T-helper 17 cell (primary cell): ENCODE results near the gene BTBD9. TPM values are rescaled to one million over a fixed set of nuclear protein-coding genes. Genes with fewer than 3 reads are reported as not detected.

Experiments used
- ATAC-seq: fragments of 150-1000 bp; cut with Tn5 transposase; 2 replicates; pipeline ENCODE4 v1.10.0; 2021; ENCODE audit warnings: mild to moderate bottlenecking, moderate library complexity
- DNase-seq, 3 donors: peaks; one replicate each; pipeline versions ENCODE4 v3.0.0 to v3.0.0-alpha.2; 2020 to 2021
- H3K9me3 ChIP-seq: one replicate; pipeline ENCODE4 v1.7.0; 2013; ENCODE audit warnings: low read length, mild to moderate bottlenecking; ENCODE audit not compliant: control insufficient read depth, poor library complexity, severe bottlenecking
- H3K27ac Mint-ChIP-seq: one replicate; pipeline ENCODE4 v1.8.0; 2022; ENCODE audit warnings: mild to moderate bottlenecking, moderate library complexity, mixed read lengths
- H3K27me3 Mint-ChIP-seq: one replicate; pipeline ENCODE4 v1.8.0; 2022; ENCODE audit warnings: mixed read lengths
- H3K36me3 Mint-ChIP-seq: one replicate; pipeline ENCODE4 v1.8.0; 2022; ENCODE audit warnings: low read depth, mixed read lengths
- H3K4me1 Mint-ChIP-seq: one replicate; pipeline ENCODE4 v1.8.0; 2022; ENCODE audit warnings: mild to moderate bottlenecking, mixed read lengths
- H3K4me3 Mint-ChIP-seq: one replicate; pipeline ENCODE4 v1.8.0; 2022; ENCODE audit warnings: mild to moderate bottlenecking, moderate library complexity, mixed read lengths
- total RNA-seq, 4 donors: library from RNA in 2 of 4; stranded (reverse) in 2 of 4; gene quantifications; one replicate each; pipeline ENCODE4 v1.2.3 and lab custom pipeline; 2022 to 2026

Gene BTBD9
- total RNA-seq, 2 donors from 2014 or later = 61.3 to 63.5 TPM

- DNase-seq = no peak
- Mint-ChIP-seq H3K4me1 (no peaks in the 10 kb centered on the region), H3K36me3 (peaks cover 12% of the 10 kb centered on the region), H3K4me3 (no peak overlapping the region), H3K27me3 (no peaks in the 10 kb centered on the region), H3K27ac (no peak overlapping the region)
- no peaks in the 10 kb centered on the region for H3K9me3 ChIP-seq
- no peak for ATAC-seq
Observed at GRCh38 chr6:38580030-38580429, 59.7 kb downstream of the BTBD9 start.

- H3K27ac Mint-ChIP-seq = no peak overlapping the region
- DNase-seq (no peak), ATAC-seq (no peak)
- no peaks in the 10 kb centered on the region for H3K9me3 ChIP-seq
- H3K27me3 Mint-ChIP-seq = no peaks in the 10 kb centered on the region
- H3K4me1 Mint-ChIP-seq = no peaks in the 10 kb centered on the region
- no peak overlapping the region for H3K4me3 Mint-ChIP-seq
- peaks cover 9% of the 10 kb centered on the region for H3K36me3 Mint-ChIP-seq
Observed at GRCh38 chr6:38579010-38579628, 60.6 kb downstream of the BTBD9 start.

- Mint-ChIP-seq H3K36me3 (peaks cover 9% of the 10 kb centered on the region), H3K4me3 (no peak overlapping the region), H3K27me3 (no peaks in the 10 kb centered on the region), H3K4me1 (peaks cover 5% of the 10 kb centered on the region), H3K27ac (peak overlapping the region; percentile 21)
- ATAC-seq (no peak), DNase-seq (no peak)
- H3K9me3 ChIP-seq = no peaks in the 10 kb centered on the region
Observed at GRCh38 chr6:38578075-38578474, 61.7 kb downstream of the BTBD9 start.

- ATAC-seq = no peak
- DNase-seq = no peak
- Mint-ChIP-seq H3K36me3 (peaks cover 9% of the 10 kb centered on the region), H3K27me3 (no peaks in the 10 kb centered on the region), H3K4me1 (peaks cover 6% of the 10 kb centered on the region), H3K27ac (peak overlapping the region; percentile 21), H3K4me3 (no peak overlapping the region)
- no peaks in the 10 kb centered on the region for H3K9me3 ChIP-seq
Observed at GRCh38 chr6:38577492-38577891, 62.2 kb downstream of the BTBD9 start.

GRCh38 chr6:38573801-38574395, 65.8 kb downstream of the BTBD9 start:
- Mint-ChIP-seq H3K27me3 (no peaks in the 10 kb centered on the region), H3K4me3 (peak overlapping the region; percentile 2), H3K27ac (peak overlapping the region; percentile 83), H3K36me3 (peaks cover 6% of the 10 kb centered on the region), H3K4me1 (peaks cover 13% of the 10 kb centered on the region)
- H3K9me3 ChIP-seq = no peaks in the 10 kb centered on the region
- ATAC-seq = no peak
- DNase-seq = no peak

GRCh38 chr6:38572186-38572813, 67.4 kb downstream of the BTBD9 start:
- Mint-ChIP-seq H3K27ac (peak overlapping the region; percentile 83), H3K4me3 (peak overlapping the region; percentile 46), H3K4me1 (peaks cover 15% of the 10 kb centered on the region), H3K36me3 (peaks cover 3% of the 10 kb centered on the region), H3K27me3 (no peaks in the 10 kb centered on the region)
- peak; percentile 94 for ATAC-seq
- no peak for DNase-seq
- no peaks in the 10 kb centered on the region for H3K9me3 ChIP-seq

GRCh38 chr6:38571721-38572120, 68.0 kb downstream of the BTBD9 start:
- no peaks in the 10 kb centered on the region for H3K27me3 Mint-ChIP-seq
- H3K9me3 ChIP-seq = no peaks in the 10 kb centered on the region
- no peak for DNase-seq
- no peaks in the 10 kb centered on the region for H3K36me3 Mint-ChIP-seq
- ATAC-seq = peak; percentile 12
- H3K4me1 Mint-ChIP-seq = peaks cover 15% of the 10 kb centered on the region
- H3K27ac Mint-ChIP-seq = peak overlapping the region; percentile 83
- H3K4me3 Mint-ChIP-seq = peak overlapping the region; percentile 46

- H3K9me3 ChIP-seq = no peaks in the 10 kb centered on the region
- Mint-ChIP-seq H3K36me3 (no peaks in the 10 kb centered on the region), H3K27me3 (no peaks in the 10 kb centered on the region), H3K4me3 (no peak overlapping the region), H3K27ac (peak overlapping the region; percentile 83), H3K4me1 (peaks cover 15% of the 10 kb centered on the region)
- DNase-seq (no peak), ATAC-seq (no peak)
Observed at GRCh38 chr6:38570750-38571149, 69.0 kb downstream of the BTBD9 start.

- no peak for ATAC-seq
- no peak for DNase-seq
- Mint-ChIP-seq H3K4me3 (no peak overlapping the region), H3K27me3 (no peaks in the 10 kb centered on the region), H3K36me3 (peaks cover 5% of the 10 kb centered on the region), H3K27ac (no peak overlapping the region), H3K4me1 (peaks cover 16% of the 10 kb centered on the region)
- no peaks in the 10 kb centered on the region for H3K9me3 ChIP-seq
Observed at GRCh38 chr6:38567436-38567835, 72.3 kb downstream of the BTBD9 start.

- peaks cover 5% of the 10 kb centered on the region for H3K36me3 Mint-ChIP-seq
- no peak overlapping the region for H3K27ac Mint-ChIP-seq
- no peaks in the 10 kb centered on the region for H3K9me3 ChIP-seq
- no peak for ATAC-seq
- no peak overlapping the region for H3K4me3 Mint-ChIP-seq
- peaks cover 9% of the 10 kb centered on the region for H3K4me1 Mint-ChIP-seq
- no peaks in the 10 kb centered on the region for H3K27me3 Mint-ChIP-seq
- no peak for DNase-seq
Observed at GRCh38 chr6:38566295-38567030, 73.3 kb downstream of the BTBD9 start.

GRCh38 chr6:38564301-38564700, 75.4 kb downstream of the BTBD9 start:
- Mint-ChIP-seq H3K27ac (peak overlapping the region; percentile 85), H3K27me3 (no peaks in the 10 kb centered on the region), H3K4me1 (peaks cover 9% of the 10 kb centered on the region), H3K4me3 (no peak overlapping the region), H3K36me3 (peaks cover 5% of the 10 kb centered on the region)
- H3K9me3 ChIP-seq = no peaks in the 10 kb centered on the region
- DNase-seq (no peak), ATAC-seq (no peak)

- ATAC-seq = no peak
- no peaks in the 10 kb centered on the region for H3K27me3 Mint-ChIP-seq
- no peaks in the 10 kb centered on the region for H3K36me3 Mint-ChIP-seq
- peaks cover 10% of the 10 kb centered on the region for H3K4me1 Mint-ChIP-seq
- no peak for DNase-seq
- H3K4me3 Mint-ChIP-seq = no peak overlapping the region
- no peak overlapping the region for H3K27ac Mint-ChIP-seq
- no peaks in the 10 kb centered on the region for H3K9me3 ChIP-seq
Observed at GRCh38 chr6:38555606-38556005, 84.1 kb downstream of the BTBD9 start.

- no peak for ATAC-seq
Observed at GRCh38 chr6:38554700-38555413, 84.9 kb downstream of the BTBD9 start.

More at GRCh38 chr6:38554700-38555413, 84.9 kb downstream of the BTBD9 start:
- DNase-seq = no peak
- Mint-ChIP-seq H3K36me3 (no peaks in the 10 kb centered on the region), H3K27me3 (no peaks in the 10 kb centered on the region), H3K4me3 (no peak overlapping the region), H3K4me1 (peaks cover 10% of the 10 kb centered on the region), H3K27ac (no peak overlapping the region)
- no peaks in the 10 kb centered on the region for H3K9me3 ChIP-seq
